Measurements from ENCODE around the gene CLEC2A. TPM values are rescaled to one million over a fixed set of nuclear protein-coding genes. Genes with fewer than 3 reads are reported as not detected.

The CLEC2A gene
- total and polyA plus RNA-seq, 2 experiments from 2014 or later: not detected

DNA sequence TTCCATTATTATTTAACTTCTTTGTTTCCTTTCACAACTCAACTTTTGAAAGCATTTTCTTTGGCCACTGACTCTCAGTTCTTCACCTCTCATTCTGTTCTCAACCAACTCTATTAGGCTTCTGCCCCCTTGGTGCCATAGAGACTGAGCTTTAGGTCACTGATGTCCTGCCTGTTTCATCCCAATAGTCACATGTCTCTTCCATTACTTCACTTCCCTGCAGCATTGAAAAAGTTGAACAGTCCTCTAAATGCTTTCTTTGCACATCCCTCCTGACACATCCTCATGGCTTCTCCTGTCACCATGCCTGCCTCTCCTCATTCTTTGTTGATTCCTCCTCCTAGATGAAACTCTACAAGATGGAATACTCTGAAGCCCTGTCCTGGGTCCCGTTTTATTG, 41.8 kb upstream of the CLEC2A start:
- 28 to 31% methylated on average over 1 of the region's 1 CpG for WGBS, 2 experiments (ENCODE audit: low coverage in 1 of 2, low lambda C conversion rate in 2 of 2, missing lambda C conversion rate in 2 of 2)
- Histone ChIP-seq H3K27ac (no peak overlapping the region), H3K27me3 (replicated peaks; ENCODE audit: insufficient read depth) (no peaks in the 10 kb centered on the region), H3K36me3 (ENCODE audit: low read depth) (no peaks in the 10 kb centered on the region), H3K4me3 (no peak overlapping the region), H2AFZ (no peak overlapping the region), H3K9me2 (ENCODE audit: insufficient read depth) (no peaks in the 10 kb centered on the region), H3K9me3 (ENCODE audit: low read depth) (no peaks in the 10 kb centered on the region), H3K4me2 (ENCODE audit: unreplicated experiment) (no peak overlapping the region), H3K79me2 (ENCODE audit: insufficient read depth) (no peaks in the 10 kb centered on the region), H4K20me1 (ENCODE audit: insufficient read depth) (no peaks in the 10 kb centered on the region), H3K9ac (no peak overlapping the region), H3K4me1 (ENCODE audit: insufficient read depth) (no peaks in the 10 kb centered on the region), H3F3A (ENCODE audit: insufficient read depth) (no peaks in the 10 kb centered on the region)
- no peak for DNase-seq
- TF ChIP-seq EZH2phosphoT487 (IDR thresholded peaks at IDR 0.05; ENCODE audit: insufficient read depth, low read depth): no peak
- no peak for TF ChIP-seq EZH2 (IDR thresholded peaks at IDR 0.05; ENCODE audit: insufficient read depth, poor library complexity, severe bottlenecking)
- in situ Hi-C loops (cut with MboI): no loop called here

- no peaks in the 10 kb centered on the region for H3K36me3 ChIP-seq (ENCODE audit: low read depth)
Measured at GRCh38 chr12:9971181-9971580, 39.0 kb upstream of the CLEC2A start, which contains the start of gene CLEC12A. CLEC12A (plus strand) TSS chr12:9971409; CDS start chr12:9971597, 188 bp downstream.

DNA sequence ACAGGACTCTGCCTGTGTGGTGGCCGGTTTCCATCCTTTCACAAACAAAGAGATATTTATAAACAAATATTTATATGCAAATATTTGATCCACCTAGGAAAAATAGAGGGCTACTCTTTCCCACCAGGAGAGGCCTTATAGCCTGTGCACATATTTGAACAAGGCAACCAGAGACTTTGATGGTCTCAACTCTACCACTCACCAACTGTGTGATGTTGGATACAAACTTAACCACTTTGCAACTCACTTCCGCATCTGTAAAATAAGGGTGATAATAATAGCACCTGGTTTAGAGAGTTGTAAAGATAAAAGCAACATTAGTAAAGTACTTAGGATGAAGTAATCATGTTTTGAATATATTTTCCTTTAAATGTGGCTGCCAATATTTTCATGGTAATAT, 37.5 kb upstream of the CLEC2A start:
- no peaks in the 10 kb centered on the region for H4K20me1 ChIP-seq (ENCODE audit: insufficient read depth)
- no peaks in the 10 kb centered on the region for H3F3A ChIP-seq (ENCODE audit: insufficient read depth)
- no peaks in the 10 kb centered on the region for H3K27me3 ChIP-seq (replicated peaks; ENCODE audit: insufficient read depth)
- H3K9ac ChIP-seq: no peak overlapping the region
- H3K79me2 ChIP-seq (ENCODE audit: insufficient read depth): no peaks in the 10 kb centered on the region
- no peaks in the 10 kb centered on the region for H3K9me2 ChIP-seq (ENCODE audit: insufficient read depth)
- H3K4me1 ChIP-seq (ENCODE audit: insufficient read depth): no peaks in the 10 kb centered on the region
- no peak overlapping the region for H2AFZ ChIP-seq
- WGBS, 2 experiments (ENCODE audit: low coverage in 1 of 2, low lambda C conversion rate in 2 of 2, missing lambda C conversion rate in 2 of 2): 53 to 67% methylated on average over 2 of the region's 2 CpGs
- DNase-seq: no peak
- TF ChIP-seq EZH2 (IDR thresholded peaks at IDR 0.05; ENCODE audit: insufficient read depth, poor library complexity, severe bottlenecking) (no peak), EZH2phosphoT487 (IDR thresholded peaks at IDR 0.05; ENCODE audit: insufficient read depth, low read depth) (no peak)
- no peaks in the 10 kb centered on the region for H3K36me3 ChIP-seq (ENCODE audit: low read depth)
- no peak overlapping the region for H3K27ac ChIP-seq
- no peaks in the 10 kb centered on the region for H3K9me3 ChIP-seq (ENCODE audit: low read depth)
- in situ Hi-C loops (cut with MboI): no loop called here
- H3K4me2 ChIP-seq (ENCODE audit: unreplicated experiment): no peak overlapping the region
- no peak overlapping the region for H3K4me3 ChIP-seq

More at GRCh38 chr12:9971181-9971580, 39.0 kb upstream of the CLEC2A start, which contains the start of gene CLEC12A:
- TF ChIP-seq EZH2 (IDR thresholded peaks at IDR 0.05; ENCODE audit: insufficient read depth, poor library complexity, severe bottlenecking) (no peak), EZH2phosphoT487 (IDR thresholded peaks at IDR 0.05; ENCODE audit: insufficient read depth, low read depth) (no peak)
- H3K9me2 ChIP-seq (ENCODE audit: insufficient read depth): no peaks in the 10 kb centered on the region
- no peak for DNase-seq
- H3K9me3 ChIP-seq (ENCODE audit: low read depth): no peaks in the 10 kb centered on the region
- no peaks in the 10 kb centered on the region for H3F3A ChIP-seq (ENCODE audit: insufficient read depth)
- H3K27me3 ChIP-seq (replicated peaks; ENCODE audit: insufficient read depth): no peaks in the 10 kb centered on the region
- H3K4me3 ChIP-seq: no peak within 1 kb of the TSS
- in situ Hi-C loops (cut with MboI): no loop called here
- no peak within 1 kb of the TSS for H3K9ac ChIP-seq
- H3K4me1 ChIP-seq (ENCODE audit: insufficient read depth): no peaks in the 10 kb centered on the region
- 0 to 6% methylated on average over 1 of the region's 1 CpG for WGBS, 2 experiments (ENCODE audit: low coverage in 1 of 2, low lambda C conversion rate in 2 of 2, missing lambda C conversion rate in 2 of 2)
- no peak within 1 kb of the TSS for H2AFZ ChIP-seq
- no peaks in the 10 kb centered on the region for H4K20me1 ChIP-seq (ENCODE audit: insufficient read depth)
- H3K4me2 ChIP-seq (ENCODE audit: unreplicated experiment): no peak within 1 kb of the TSS
- no peaks in the 10 kb centered on the region for H3K79me2 ChIP-seq (ENCODE audit: insufficient read depth)
- H3K27ac ChIP-seq: no peak within 1 kb of the TSS

- in situ Hi-C loops (cut with MboI): no loop called here
- H3K27ac ChIP-seq: no peak overlapping the region
Measured at GRCh38 chr12:9961901-9962300, 29.7 kb upstream of the CLEC2A start.

DNA sequence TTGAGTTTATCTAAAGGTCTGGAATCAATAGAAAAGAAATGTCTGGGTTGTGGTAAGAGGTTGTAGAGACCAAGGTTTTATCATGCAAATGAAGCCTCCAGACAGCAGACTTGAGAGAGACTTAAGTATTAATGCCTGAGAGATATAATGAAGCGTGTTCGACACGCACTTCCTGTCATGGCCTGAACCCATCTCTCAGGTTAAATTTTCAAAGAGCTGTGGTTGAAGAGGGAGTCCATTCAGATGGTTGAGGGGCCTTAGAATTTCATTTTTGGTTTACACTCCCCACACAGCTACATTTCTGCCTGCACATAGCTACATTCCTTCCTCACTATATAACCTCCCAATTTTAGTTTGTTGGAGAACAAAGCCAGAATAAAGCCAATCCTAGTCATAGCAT, 28.9 kb upstream of the CLEC2A start:
- Histone ChIP-seq H3F3A (ENCODE audit: insufficient read depth) (no peaks in the 10 kb centered on the region), H3K27ac (no peak overlapping the region), H3K9me3 (ENCODE audit: low read depth) (no peaks in the 10 kb centered on the region), H3K4me3 (no peak overlapping the region), H3K79me2 (ENCODE audit: insufficient read depth) (no peaks in the 10 kb centered on the region), H4K20me1 (ENCODE audit: insufficient read depth) (no peaks in the 10 kb centered on the region), H3K4me1 (ENCODE audit: insufficient read depth) (no peaks in the 10 kb centered on the region), H3K9me2 (ENCODE audit: insufficient read depth) (no peaks in the 10 kb centered on the region), H2AFZ (no peak overlapping the region), H3K36me3 (ENCODE audit: low read depth) (no peaks in the 10 kb centered on the region), H3K4me2 (ENCODE audit: unreplicated experiment) (no peak overlapping the region), H3K27me3 (replicated peaks; ENCODE audit: insufficient read depth) (peaks cover 15% of the 10 kb centered on the region), H3K9ac (no peak overlapping the region)
- no peak for TF ChIP-seq EZH2phosphoT487 (IDR thresholded peaks at IDR 0.05; ENCODE audit: insufficient read depth, low read depth)
- TF ChIP-seq EZH2 (IDR thresholded peaks at IDR 0.05; ENCODE audit: insufficient read depth, poor library complexity, severe bottlenecking): no peak
- 93 to 94% methylated on average over 3 of the region's 3 CpGs for WGBS, 2 experiments (ENCODE audit: low coverage in 1 of 2, low lambda C conversion rate in 2 of 2, missing lambda C conversion rate in 2 of 2)
- in situ Hi-C loops (cut with MboI): no loop called here
- DNase-seq: no peak

More at GRCh38 chr12:9961901-9962300, 29.7 kb upstream of the CLEC2A start:
- Histone ChIP-seq H3K4me2 (ENCODE audit: unreplicated experiment) (no peak overlapping the region), H3K9me3 (ENCODE audit: low read depth) (no peaks in the 10 kb centered on the region), H3K9ac (no peak overlapping the region), H4K20me1 (ENCODE audit: insufficient read depth) (no peaks in the 10 kb centered on the region), H3K4me3 (no peak overlapping the region), H3K9me2 (ENCODE audit: insufficient read depth) (no peaks in the 10 kb centered on the region), H3K4me1 (ENCODE audit: insufficient read depth) (no peaks in the 10 kb centered on the region), H3K79me2 (ENCODE audit: insufficient read depth) (no peaks in the 10 kb centered on the region), H3F3A (ENCODE audit: insufficient read depth) (no peaks in the 10 kb centered on the region), H2AFZ (no peak overlapping the region), H3K36me3 (ENCODE audit: low read depth) (no peaks in the 10 kb centered on the region), H3K27me3 (replicated peaks; ENCODE audit: insufficient read depth) (peaks cover 7% of the 10 kb centered on the region; the same call in 1 of the 2 replicates)
- 81 to 84% methylated on average over 3 of the region's 3 CpGs for WGBS, 2 experiments (ENCODE audit: low coverage in 1 of 2, low lambda C conversion rate in 2 of 2, missing lambda C conversion rate in 2 of 2)
- TF ChIP-seq EZH2 (IDR thresholded peaks at IDR 0.05; ENCODE audit: insufficient read depth, poor library complexity, severe bottlenecking) (no peak), EZH2phosphoT487 (IDR thresholded peaks at IDR 0.05; ENCODE audit: insufficient read depth, low read depth) (no peak)
- no peak for DNase-seq
